Mesenchymal stem cell (in vitro differentiated cells and primary cell): ENCODE results near the gene TEAD1.

Experiments used
- DNase-seq: peaks from one replicate; pipeline ENCODE4 v3.0.0-alpha.2; 2013
- H2AFZ ChIP-seq: one replicate; pipeline ENCODE4 v1.6.1; 2013; ENCODE audit warnings: low read depth, mild to moderate bottlenecking, control low read depth, inconsistent platforms, low read length, moderate library complexity
- H2AK5ac ChIP-seq: 2 replicates; pipeline ENCODE4 v1.6.1; 2013; ENCODE audit warnings: low read length, moderate library complexity, mild to moderate bottlenecking, inconsistent platforms; ENCODE audit not compliant: severe bottlenecking
- H2BK120ac ChIP-seq: one replicate; pipeline ENCODE4 v1.6.1; 2013; ENCODE audit warnings: low read depth, mild to moderate bottlenecking, inconsistent platforms, low read length, moderate library complexity
- H2BK12ac ChIP-seq, 2 experiments: one replicate each; pipeline ENCODE4 v1.6.1; 2013; ENCODE audit warnings: inconsistent platforms in 2 of 2, low read length in 2 of 2, mild to moderate bottlenecking in 2 of 2, moderate library complexity in 2 of 2, control low read depth in 1 of 2
- H2BK15ac ChIP-seq: one replicate; pipeline ENCODE4 v1.6.1; 2013; ENCODE audit warnings: mild to moderate bottlenecking, low read depth, inconsistent platforms; ENCODE audit not compliant: poor library complexity, severe bottlenecking
- H2BK5ac ChIP-seq: 2 replicates; pipeline ENCODE4 v1.6.1; 2013; ENCODE audit warnings: low read depth, mild to moderate bottlenecking, low read length, control low read depth, inconsistent platforms; ENCODE audit not compliant: poor library complexity, severe bottlenecking
- H3K14ac ChIP-seq, 2 experiments: one replicate each; pipeline ENCODE4 v1.6.1; 2013; ENCODE audit warnings: inconsistent platforms in 2 of 2, low read length in 2 of 2, control low read depth in 1 of 2, mild to moderate bottlenecking in 1 of 2, moderate library complexity in 1 of 2
- H3K18ac ChIP-seq, 2 experiments: one replicate each; pipeline ENCODE4 v1.6.1; 2013; ENCODE audit warnings: inconsistent platforms in 2 of 2, low read length in 2 of 2, control low read depth in 1 of 2, low read depth in 1 of 2, mild to moderate bottlenecking in 1 of 2
- H3K23ac ChIP-seq, 2 experiments: one replicate each; pipeline ENCODE4 v1.6.1; 2013; ENCODE audit warnings: inconsistent platforms in 2 of 2, low read length in 2 of 2, mild to moderate bottlenecking in 2 of 2, moderate library complexity in 2 of 2, control low read depth in 1 of 2
- H3K27ac ChIP-seq: 2 replicates; pipeline ENCODE4 v1.5.1; 2013; ENCODE audit warnings: mild to moderate bottlenecking, moderate library complexity, low read length, control low read depth, inconsistent platforms; ENCODE audit not compliant: poor library complexity, severe bottlenecking
- H3K27me3 ChIP-seq, 2 experiments: 2 replicates each; pipeline versions ENCODE4 v1.6.1 to v1.7.0; 2013; ENCODE audit warnings: low read length in 2 of 2, mild to moderate bottlenecking in 2 of 2, moderate library complexity in 2 of 2, control low read depth in 1 of 2, inconsistent platforms in 1 of 2; ENCODE audit not compliant: control insufficient read depth in 1 of 2, insufficient read depth in 1 of 2
- H3K36me3 ChIP-seq, 2 experiments: 2 replicates each; pipeline versions ENCODE4 v1.6.1 to v1.7.0; 2013; ENCODE audit warnings: low read length in 2 of 2, control low read depth in 1 of 2, inconsistent platforms in 1 of 2, low read depth in 1 of 2, mild to moderate bottlenecking in 1 of 2; ENCODE audit not compliant: insufficient read depth in 2 of 2, control insufficient read depth in 1 of 2
- H3K4ac ChIP-seq, 2 experiments: one replicate each; pipeline ENCODE4 v1.6.1; 2013; ENCODE audit warnings: inconsistent platforms in 2 of 2, low read length in 2 of 2, mild to moderate bottlenecking in 2 of 2, moderate library complexity in 2 of 2, control low read depth in 1 of 2, low read depth in 1 of 2
- H3K4me1 ChIP-seq: 2 replicates; pipeline ENCODE4 v1.6.1; 2013; ENCODE audit warnings: low read depth, low read length, control low read depth; ENCODE audit not compliant: control insufficient read depth, insufficient read depth
- H3K4me2 ChIP-seq: 2 replicates; pipeline ENCODE4 v1.6.1; 2013; ENCODE audit warnings: low read length, mild to moderate bottlenecking, inconsistent platforms; ENCODE audit not compliant: poor library complexity, severe bottlenecking
- H3K4me3 ChIP-seq, 2 experiments: 2 replicates each; pipeline versions ENCODE4 v1.5.1 to v1.7.0; 2013; ENCODE audit warnings: low read length in 2 of 2, mild to moderate bottlenecking in 2 of 2, control low read depth in 1 of 2, low read depth in 1 of 2; ENCODE audit not compliant: insufficient read depth in 1 of 2
- H3K79me1 ChIP-seq: replicated peaks from 2 replicates; pipeline ENCODE4 v1.6.1; 2013; ENCODE audit warnings: mild to moderate bottlenecking, control low read depth, low read length, inconsistent platforms; ENCODE audit not compliant: poor library complexity, severe bottlenecking
- H3K9ac ChIP-seq: 2 replicates; pipeline ENCODE4 v1.7.0; 2013; ENCODE audit warnings: mild to moderate bottlenecking, low read length, moderate library complexity
- H3K9me3 ChIP-seq: 2 replicates; pipeline ENCODE4 v1.7.0; 2013; ENCODE audit warnings: mild to moderate bottlenecking, low read length; ENCODE audit not compliant: control insufficient read depth
- H4K8ac ChIP-seq: one replicate; pipeline ENCODE4 v1.6.1; 2013; ENCODE audit warnings: inconsistent platforms, mild to moderate bottlenecking, low read length, moderate library complexity
- H4K91ac ChIP-seq: one replicate; pipeline ENCODE4 v1.6.1; 2013; ENCODE audit warnings: mild to moderate bottlenecking, low read length, inconsistent platforms
- WGBS: methylation state at CpG from one replicate; pipeline ENCODE4 v1.1.7; 2013; ENCODE audit warnings: mixed read lengths; 5-methylcytosine and 5-hydroxymethylcytosine counted together

The TEAD1 gene

GRCh38 chr11:12901272-12901671 is 227.1 kb downstream of the TEAD1 start:
- peak overlapping the region; percentile 49 for H2AK5ac ChIP-seq
- H3K79me1 ChIP-seq = peaks cover 35% of the 10 kb centered on the region
- H2BK120ac ChIP-seq = peak overlapping the region; percentile 23
- H4K8ac ChIP-seq = peak overlapping the region; percentile 51
- no peak overlapping the region for H3K23ac ChIP-seq
- no peak overlapping the region for H3K4me2 ChIP-seq
- peak overlapping the region in 1 of 2 experiments; percentile 60 for H3K18ac ChIP-seq
- 96% methylated on average over 1 of the region's 1 CpG for WGBS
- no peak overlapping the region for H3K4ac ChIP-seq
- no peak overlapping the region for H2BK5ac ChIP-seq
- no peak overlapping the region for H3K4me3 ChIP-seq
- peak; percentile 50 for DNase-seq
- no peak overlapping the region for H3K27ac ChIP-seq
- peaks cover 23 to 69% of the 10 kb centered on the region in 2 experiments for H3K36me3 ChIP-seq
- H3K4me1 ChIP-seq = peaks cover 1% of the 10 kb centered on the region
- no peak overlapping the region for H2BK15ac ChIP-seq
- H2AFZ ChIP-seq = no peak overlapping the region
- H4K91ac ChIP-seq = no peak overlapping the region
- H3K9me3 ChIP-seq = no peaks in the 10 kb centered on the region
- H3K9ac ChIP-seq = no peak overlapping the region
- no peaks in the 10 kb centered on the region for H3K27me3 ChIP-seq
- no peak overlapping the region for H3K14ac ChIP-seq
- H2BK12ac ChIP-seq = peak overlapping the region in 1 of 2 experiments; percentile 63

- Histone ChIP-seq H3K23ac (no peak overlapping the region), H3K9me3 (no peaks in the 10 kb centered on the region), H3K14ac (no peak overlapping the region), H3K27ac (no peak overlapping the region), H4K91ac (no peak overlapping the region), H2BK120ac (no peak overlapping the region), H3K4me3 (no peak overlapping the region), H2BK5ac (no peak overlapping the region), H3K27me3 (no peaks in the 10 kb centered on the region), H2BK12ac (no peak overlapping the region), H3K9ac (no peak overlapping the region), H3K79me1 (peaks cover 33% of the 10 kb centered on the region), H3K4me1 (peaks cover 1% of the 10 kb centered on the region), H2AK5ac (no peak overlapping the region), H2AFZ (no peak overlapping the region), H3K18ac (no peak overlapping the region), H4K8ac (no peak overlapping the region), H3K36me3 (peaks cover 23 to 67% of the 10 kb centered on the region in 2 experiments), H3K4me2 (no peak overlapping the region), H3K4ac (no peak overlapping the region), H2BK15ac (no peak overlapping the region)
- 58% methylated on average over 7 of the region's 7 CpGs for WGBS
- peak; percentile 42 for DNase-seq
Measured at GRCh38 chr11:12901874-12902481, 227.8 kb downstream of the TEAD1 start.

GRCh38 chr11:12902791-12903486 is 228.7 kb downstream of the TEAD1 start:
- peaks cover 1% of the 10 kb centered on the region for H3K4me1 ChIP-seq
- H3K36me3 ChIP-seq = peaks cover 22 to 75% of the 10 kb centered on the region in 2 experiments
- H3K4me2 ChIP-seq = no peak overlapping the region
- no peak overlapping the region for H4K8ac ChIP-seq
- no peak overlapping the region for H2BK15ac ChIP-seq
- no peak overlapping the region for H3K23ac ChIP-seq
- H3K79me1 ChIP-seq = peaks cover 28% of the 10 kb centered on the region
- H3K14ac ChIP-seq = no peak overlapping the region
- no peak overlapping the region for H2AFZ ChIP-seq
- no peak overlapping the region for H2BK120ac ChIP-seq
- H3K9me3 ChIP-seq = no peaks in the 10 kb centered on the region
- no peak overlapping the region for H2AK5ac ChIP-seq
- no peak for DNase-seq
- H2BK5ac ChIP-seq = no peak overlapping the region
- no peak overlapping the region for H3K18ac ChIP-seq
- WGBS = 93% methylated on average over 5 of the region's 6 CpGs
- H2BK12ac ChIP-seq = no peak overlapping the region
- H3K4ac ChIP-seq = no peak overlapping the region
- no peak overlapping the region for H3K9ac ChIP-seq
- no peaks in the 10 kb centered on the region for H3K27me3 ChIP-seq
- H3K27ac ChIP-seq = no peak overlapping the region
- no peak overlapping the region for H4K91ac ChIP-seq
- H3K4me3 ChIP-seq = no peak overlapping the region

- Histone ChIP-seq H2BK12ac (no peak overlapping the region), H3K4ac (no peak overlapping the region), H3K23ac (no peak overlapping the region), H2BK120ac (no peak overlapping the region), H3K9ac (no peak overlapping the region), H3K4me3 (no peak overlapping the region), H4K8ac (no peak overlapping the region), H2BK15ac (no peak overlapping the region), H2AFZ (no peak overlapping the region), H2BK5ac (no peak overlapping the region), H3K27ac (no peak overlapping the region), H3K9me3 (no peaks in the 10 kb centered on the region), H2AK5ac (no peak overlapping the region), H3K18ac (no peak overlapping the region), H3K4me1 (no peaks in the 10 kb centered on the region), H4K91ac (no peak overlapping the region), H3K14ac (no peak overlapping the region), H3K79me1 (peaks cover 23% of the 10 kb centered on the region), H3K36me3 (peaks cover 16 to 76% of the 10 kb centered on the region in 2 experiments), H3K27me3 (no peaks in the 10 kb centered on the region), H3K4me2 (no peak overlapping the region)
- no peak for DNase-seq
- WGBS = 98% methylated on average over 3 of the region's 4 CpGs
Measured at GRCh38 chr11:12905435-12905834, 231.2 kb downstream of the TEAD1 start.
